IMR-90 (cell line): ENCODE data around the gene NEK6.

ENCODE experiments used
- CTCF ChIP-seq: conservative IDR thresholded peaks from 2 replicates; pipeline ENCODE4 v1.5.1; 2012; ENCODE audit warnings: mild to moderate bottlenecking, low read depth, low read length, improper control_type of control experiment
- RAD21 ChIP-seq: IDR thresholded peaks from 2 replicates; pipeline ENCODE4 v1.6.1; 2012; ENCODE audit warnings: low read length, improper control_type of control experiment
- SMC3 ChIP-seq: fragments of 150-350 bp; IDR thresholded peaks from 2 replicates; pipeline ENCODE4 v1.6.1; 2016; ENCODE audit warnings: low read depth, mild to moderate bottlenecking, antibody characterized with exemption, low read length, moderate library complexity

GRCh38 chr9:124210697-124211096, 47.1 kb upstream of the NEK6 start:
- no peak for TF ChIP-seq CTCF
- TF ChIP-seq RAD21, result no peak
- no peak for TF ChIP-seq SMC3
